ENCODE data around the gene GBE1. TPM values are rescaled to one million over a fixed set of nuclear protein-coding genes. Genes with fewer than 3 reads are reported as not detected.

The GBE1 gene
- polyA plus RNA-seq, 1 experiment = 37.0 TPM

DNA sequence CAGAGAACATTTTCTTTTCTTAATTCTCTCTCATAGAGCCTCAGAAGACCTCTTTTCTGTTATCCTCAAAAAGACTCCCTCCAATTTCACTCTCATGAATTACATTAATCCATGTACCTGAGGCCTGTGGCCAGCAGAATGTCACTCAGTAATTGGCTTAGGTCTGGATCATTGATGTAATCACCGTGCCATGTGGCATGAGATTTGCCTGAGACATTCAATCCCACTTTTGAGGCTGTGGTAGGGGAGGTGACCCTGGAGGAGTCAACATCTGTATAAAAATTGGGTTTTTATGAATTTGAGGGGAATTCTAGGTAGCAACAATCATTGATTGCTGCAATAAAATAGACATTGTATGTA lies 295.3 kb downstream of the GBE1 start:
- DNase-seq (ENCODE audit: low read depth) = no peak
- H3K4me3 ChIP-seq (ENCODE audit: low read depth, low read length) = no peak overlapping the region
- H3K36me3 ChIP-seq (ENCODE audit: control insufficient read depth, insufficient read depth, low read length) = no peaks in the 10 kb centered on the region
- TF ChIP-seq, protein P1, sequence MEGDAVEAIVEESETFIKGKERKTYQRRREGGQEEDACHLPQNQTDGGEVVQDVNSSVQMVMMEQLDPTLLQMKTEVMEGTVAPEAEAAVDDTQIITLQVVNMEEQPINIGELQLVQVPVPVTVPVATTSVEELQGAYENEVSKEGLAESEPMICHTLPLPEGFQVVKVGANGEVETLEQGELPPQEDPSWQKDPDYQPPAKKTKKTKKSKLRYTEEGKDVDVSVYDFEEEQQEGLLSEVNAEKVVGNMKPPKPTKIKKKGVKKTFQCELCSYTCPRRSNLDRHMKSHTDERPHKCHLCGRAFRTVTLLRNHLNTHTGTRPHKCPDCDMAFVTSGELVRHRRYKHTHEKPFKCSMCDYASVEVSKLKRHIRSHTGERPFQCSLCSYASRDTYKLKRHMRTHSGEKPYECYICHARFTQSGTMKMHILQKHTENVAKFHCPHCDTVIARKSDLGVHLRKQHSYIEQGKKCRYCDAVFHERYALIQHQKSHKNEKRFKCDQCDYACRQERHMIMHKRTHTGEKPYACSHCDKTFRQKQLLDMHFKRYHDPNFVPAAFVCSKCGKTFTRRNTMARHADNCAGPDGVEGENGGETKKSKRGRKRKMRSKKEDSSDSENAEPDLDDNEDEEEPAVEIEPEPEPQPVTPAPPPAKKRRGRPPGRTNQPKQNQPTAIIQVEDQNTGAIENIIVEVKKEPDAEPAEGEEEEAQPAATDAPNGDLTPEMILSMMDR (IDR thresholded peaks at IDR 0.05; ENCODE audit: insufficient read depth, low read depth, low read length) = no peak
- CTCF ChIA-PET = no interaction called here
- POLR2A ChIA-PET = no interaction called here
- no peaks in the 10 kb centered on the region for H3K27me3 ChIP-seq (ENCODE audit: control insufficient read depth, insufficient read depth, low read length)

- H3K4me3 ChIP-seq (ENCODE audit: low read depth, low read length) = no peak overlapping the region
- TF ChIP-seq, protein P1 (IDR thresholded peaks at IDR 0.05; ENCODE audit: insufficient read depth, low read depth, low read length) = no peak
- H3K27me3 ChIP-seq (ENCODE audit: control insufficient read depth, insufficient read depth, low read length) = no peaks in the 10 kb centered on the region
- CTCF ChIA-PET = interaction anchor here (0.8 kb wide), 1 partner anchor 10 kb away, joined by 3 read pairs; no protein-coding TSS in a partner anchor
- no peak for DNase-seq (ENCODE audit: low read depth)
- no peaks in the 10 kb centered on the region for H3K36me3 ChIP-seq (ENCODE audit: control insufficient read depth, insufficient read depth, low read length)
- POLR2A ChIA-PET = interaction anchor here (0.6 kb wide), 1 partner anchor 9 kb away, joined by 4 read pairs; no protein-coding TSS in a partner anchor
These were observed 295.8 kb downstream of the GBE1 start for GRCh38 chr3:81465510-81466200.

GRCh38 chr3:81463781-81464180 lies 297.7 kb downstream of the GBE1 start:
- Histone ChIP-seq H3K27me3 (ENCODE audit: control insufficient read depth, insufficient read depth, low read length) (no peaks in the 10 kb centered on the region), H3K4me3 (ENCODE audit: low read depth, low read length) (no peak overlapping the region), H3K36me3 (ENCODE audit: control insufficient read depth, insufficient read depth, low read length) (no peaks in the 10 kb centered on the region)
- POLR2A ChIA-PET = interaction anchor here (0.6 to 0.9 kb wide), 2 partner anchors 22 to 289 kb away, joined by 3 read pairs; no protein-coding TSS in a partner anchor
- TF ChIP-seq, protein P1 (IDR thresholded peaks at IDR 0.05; ENCODE audit: insufficient read depth, low read depth, low read length) = no peak
- no peak for DNase-seq (ENCODE audit: low read depth)
- CTCF ChIA-PET = interaction anchor here (0.8 to 1.1 kb wide), 3 partner anchors 12 to 27 kb away, joined by 3 to 4 read pairs (median 3); no protein-coding TSS in a partner anchor

DNA sequence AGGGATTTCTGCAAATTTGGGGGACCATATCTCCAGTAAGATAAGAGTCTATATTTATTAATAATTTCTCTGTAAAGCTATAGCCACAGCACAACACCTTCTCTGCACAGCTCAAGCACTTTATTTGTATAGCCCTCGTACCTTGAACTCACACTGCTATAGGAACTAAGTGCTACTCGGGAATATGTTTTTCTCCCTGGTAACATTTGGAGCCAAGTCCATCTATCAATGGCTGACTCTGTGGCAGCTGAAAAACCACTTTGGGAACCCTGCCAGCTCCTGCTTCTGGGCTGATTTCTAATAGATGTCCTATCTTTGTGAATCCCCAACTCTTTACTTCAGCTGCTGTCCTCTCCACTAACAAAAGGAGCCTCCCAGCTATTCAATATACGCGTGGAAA lies 298.5 kb downstream of the GBE1 start:
- POLR2A ChIA-PET = interaction anchor here (0.9 kb wide), 1 partner anchor 23 kb away, joined by 3 read pairs; no protein-coding TSS in a partner anchor
- DNase-seq (ENCODE audit: low read depth) = no peak
- TF ChIP-seq, protein P1 (IDR thresholded peaks at IDR 0.05; ENCODE audit: insufficient read depth, low read depth, low read length) = no peak
- Histone ChIP-seq H3K27me3 (ENCODE audit: control insufficient read depth, insufficient read depth, low read length) (no peaks in the 10 kb centered on the region), H3K4me3 (ENCODE audit: low read depth, low read length) (no peak overlapping the region), H3K36me3 (ENCODE audit: control insufficient read depth, insufficient read depth, low read length) (no peaks in the 10 kb centered on the region)
- CTCF ChIA-PET = interaction anchor here (0.8 to 0.9 kb wide), 2 partner anchors 11 to 43 kb away, joined by 3 read pairs; no protein-coding TSS in a partner anchor

- ChIA-PET POLR2A (no interaction called here), CTCF (no interaction called here)
- no peak for DNase-seq (ENCODE audit: low read depth)
- TF ChIP-seq, protein P1 (IDR thresholded peaks at IDR 0.05; ENCODE audit: insufficient read depth, low read depth, low read length) = no peak
- no peaks in the 10 kb centered on the region for H3K36me3 ChIP-seq (ENCODE audit: control insufficient read depth, insufficient read depth, low read length)
- no peaks in the 10 kb centered on the region for H3K27me3 ChIP-seq (ENCODE audit: control insufficient read depth, insufficient read depth, low read length)
- H3K4me3 ChIP-seq (ENCODE audit: low read depth, low read length) = no peak overlapping the region
These were observed 301.7 kb downstream of the GBE1 start for GRCh38 chr3:81459733-81460132.
